Measurements from ENCODE around the gene TAF1C.
"Not testable (repeated sequence)": the region's sequence is repeated elsewhere in the genome, so short reads cannot be mapped to it uniquely, and the experiment has no call there.

TAF1C gene, protein sequence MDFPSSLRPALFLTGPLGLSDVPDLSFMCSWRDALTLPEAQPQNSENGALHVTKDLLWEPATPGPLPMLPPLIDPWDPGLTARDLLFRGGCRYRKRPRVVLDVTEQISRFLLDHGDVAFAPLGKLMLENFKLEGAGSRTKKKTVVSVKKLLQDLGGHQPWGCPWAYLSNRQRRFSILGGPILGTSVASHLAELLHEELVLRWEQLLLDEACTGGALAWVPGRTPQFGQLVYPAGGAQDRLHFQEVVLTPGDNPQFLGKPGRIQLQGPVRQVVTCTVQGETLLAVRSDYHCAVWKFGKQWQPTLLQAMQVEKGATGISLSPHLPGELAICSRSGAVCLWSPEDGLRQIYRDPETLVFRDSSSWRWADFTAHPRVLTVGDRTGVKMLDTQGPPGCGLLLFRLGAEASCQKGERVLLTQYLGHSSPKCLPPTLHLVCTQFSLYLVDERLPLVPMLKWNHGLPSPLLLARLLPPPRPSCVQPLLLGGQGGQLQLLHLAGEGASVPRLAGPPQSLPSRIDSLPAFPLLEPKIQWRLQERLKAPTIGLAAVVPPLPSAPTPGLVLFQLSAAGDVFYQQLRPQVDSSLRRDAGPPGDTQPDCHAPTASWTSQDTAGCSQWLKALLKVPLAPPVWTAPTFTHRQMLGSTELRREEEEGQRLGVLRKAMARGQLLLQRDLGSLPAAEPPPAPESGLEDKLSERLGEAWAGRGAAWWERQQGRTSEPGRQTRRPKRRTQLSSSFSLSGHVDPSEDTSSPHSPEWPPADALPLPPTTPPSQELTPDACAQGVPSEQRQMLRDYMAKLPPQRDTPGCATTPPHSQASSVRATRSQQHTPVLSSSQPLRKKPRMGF

DNA sequence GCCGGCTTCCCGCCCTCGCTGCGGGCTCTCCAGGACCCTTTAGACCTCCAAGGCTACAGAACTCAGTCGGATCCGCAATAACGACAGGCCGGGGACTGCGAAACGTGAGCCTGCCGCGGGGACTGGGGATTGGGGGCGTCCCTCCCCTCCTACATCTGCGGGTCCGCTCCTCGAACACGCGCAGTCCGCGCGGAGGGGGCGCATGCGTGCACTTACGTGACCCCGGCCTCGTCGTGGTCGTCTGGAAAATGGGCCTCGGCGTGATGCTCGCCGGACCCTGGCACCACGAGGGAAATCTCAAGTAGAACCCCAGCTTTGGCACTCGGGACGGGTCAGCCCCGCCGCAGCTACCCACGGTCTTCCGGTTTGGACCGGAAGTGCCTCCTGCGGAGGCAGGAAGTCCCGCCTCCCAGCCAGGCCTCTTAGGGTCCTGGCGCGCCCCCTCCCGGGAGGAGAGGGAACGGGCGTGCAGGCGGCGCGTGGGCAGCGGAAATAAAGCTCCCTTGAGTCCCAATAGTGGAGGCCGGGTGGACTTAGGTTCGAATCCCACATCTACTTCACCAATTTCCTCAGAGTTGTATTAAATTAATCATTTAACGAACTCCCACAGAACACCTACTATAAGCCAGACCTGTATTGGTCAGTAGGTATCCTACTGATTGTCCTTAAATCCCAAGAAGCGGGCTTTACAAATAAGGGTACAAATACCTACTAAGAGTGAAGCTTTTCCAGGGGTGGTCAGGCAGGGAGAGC, at the start of gene TAF1C:
TAF1C (minus strand) TSS at position 373 of the 753 bp plus-strand sequence. CDS start 2,069 bp downstream, outside the sequence.
- DNase-seq (ENCODE audit: low spot score) = peak; percentile 93

DNA sequence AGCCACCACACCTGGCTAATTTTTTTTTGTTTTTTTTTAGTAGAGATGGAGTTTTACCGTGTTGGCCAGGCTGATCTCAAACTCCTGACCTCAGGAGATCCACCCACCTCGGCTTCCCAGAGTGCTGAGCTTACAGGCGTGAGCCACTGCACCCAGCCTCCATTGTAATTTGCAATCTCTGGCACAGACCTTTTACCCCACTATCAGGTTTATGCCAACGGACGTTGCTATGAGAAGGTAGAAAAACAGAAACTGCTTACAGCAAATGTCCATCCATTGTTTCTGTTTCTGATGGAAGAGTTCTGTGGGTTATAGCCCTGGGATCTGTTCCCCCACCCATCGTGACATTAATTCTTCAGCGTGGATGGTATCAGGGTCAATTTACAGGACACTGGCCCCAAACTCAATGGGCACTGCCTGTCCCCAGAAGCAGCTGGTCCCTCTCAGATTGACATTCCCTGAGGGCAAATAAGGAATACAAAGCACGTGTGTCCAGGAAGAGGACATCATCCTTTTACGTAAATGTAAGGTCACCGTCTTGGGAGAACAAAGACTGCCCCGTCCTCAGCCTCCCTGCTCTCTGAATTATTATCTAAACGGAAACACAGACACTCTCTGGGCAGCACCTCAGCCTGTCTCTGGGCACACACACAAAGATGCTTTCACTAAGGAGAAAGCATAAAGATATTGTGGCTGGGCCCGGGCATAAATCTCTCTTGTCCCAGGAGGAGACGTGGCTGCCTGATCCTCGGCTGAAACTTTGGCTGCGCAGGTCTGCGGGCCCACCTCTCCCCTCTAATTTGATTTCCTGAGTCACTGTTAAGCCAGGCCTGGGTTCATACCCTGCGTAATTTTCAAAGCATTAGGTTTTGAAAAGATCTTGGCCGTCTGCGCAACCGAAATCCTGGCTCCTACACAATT, 47.7 kb upstream of the TAF1C start:
- no peak for DNase-seq (ENCODE audit: low spot score)

DNA sequence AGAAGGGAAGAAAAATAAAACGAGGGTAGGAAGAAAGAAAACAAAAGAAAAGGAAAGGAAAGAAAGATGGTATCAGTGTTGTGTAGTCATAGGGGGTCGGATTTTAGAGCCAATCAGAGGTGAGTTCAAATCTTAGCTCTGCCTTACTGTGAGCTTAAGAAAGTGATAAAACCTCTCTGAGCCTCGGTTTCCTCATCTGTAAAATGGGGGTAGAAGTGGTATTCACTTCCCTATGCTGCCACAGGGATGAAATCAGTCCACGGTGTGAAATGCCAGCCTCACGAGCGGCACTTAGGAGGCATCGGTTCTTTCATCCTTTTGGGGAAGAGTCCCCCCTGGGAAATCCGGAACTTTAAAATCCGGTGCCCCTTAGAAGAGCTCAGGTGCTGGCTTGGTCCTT, 46.9 kb upstream of the TAF1C start:
- no peak for DNase-seq (ENCODE audit: low spot score)

DNA sequence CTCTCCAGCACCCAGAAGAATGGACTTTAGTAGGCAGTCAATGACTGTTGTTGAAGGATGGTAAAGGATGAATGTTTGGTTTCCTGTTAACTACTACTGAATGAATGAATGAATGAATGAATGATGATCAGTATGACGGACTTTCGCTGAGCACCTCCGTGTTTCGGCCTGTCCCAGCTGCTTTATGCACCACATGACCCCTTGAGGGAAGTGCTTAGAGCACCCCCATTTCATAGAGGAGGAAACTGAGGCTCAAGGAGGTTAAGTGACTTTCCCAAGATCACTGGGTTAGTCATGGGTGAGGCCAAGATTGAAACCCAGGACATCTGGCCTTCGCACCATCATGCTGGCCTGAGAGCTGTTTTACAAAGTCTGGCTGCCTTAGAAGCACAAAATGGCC, 46.1 kb upstream of the TAF1C start:
- no peak for DNase-seq (ENCODE audit: low spot score)

DNA sequence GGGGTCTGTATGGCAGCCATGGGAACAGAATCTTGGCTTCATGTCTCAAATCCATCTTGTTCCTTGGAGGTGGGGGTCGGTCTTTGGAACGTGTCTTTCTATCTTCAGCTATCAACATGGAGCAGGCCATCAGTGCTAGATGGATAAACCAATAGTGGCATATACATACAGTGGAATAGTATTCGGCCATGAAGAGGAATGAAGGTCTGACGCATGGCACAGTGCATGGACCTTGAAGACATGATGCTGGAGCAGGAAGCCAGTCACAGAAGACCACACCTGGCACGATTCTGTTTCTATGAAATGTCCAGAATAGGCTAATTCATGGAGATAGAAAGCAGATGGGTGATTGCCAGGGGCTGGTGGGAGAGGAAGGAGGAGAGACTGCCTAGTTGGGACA, 45.2 kb upstream of the TAF1C start:
- no peak for DNase-seq (ENCODE audit: low spot score)

DNA sequence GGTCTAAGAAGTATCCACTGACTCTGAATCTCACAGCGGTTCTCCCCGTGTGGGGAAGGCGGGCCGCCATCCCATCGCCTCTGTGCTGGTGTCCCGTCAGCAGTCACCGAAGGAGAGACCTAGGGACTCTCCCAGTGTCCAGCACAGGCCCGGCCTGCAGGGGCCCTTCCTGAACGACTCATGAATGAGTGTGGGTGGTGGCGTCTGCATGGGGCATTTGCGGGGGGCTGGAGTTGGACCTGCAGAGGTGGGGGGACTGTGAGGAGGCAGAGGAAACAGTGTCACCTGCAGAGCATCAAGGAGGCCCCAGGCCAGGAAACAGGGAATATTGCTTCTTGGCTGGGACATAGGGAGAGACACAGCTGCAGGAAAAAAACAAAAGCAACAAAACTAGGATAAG, 42.6 kb upstream of the TAF1C start:
- DNase-seq (ENCODE audit: low spot score) = no peak

DNA sequence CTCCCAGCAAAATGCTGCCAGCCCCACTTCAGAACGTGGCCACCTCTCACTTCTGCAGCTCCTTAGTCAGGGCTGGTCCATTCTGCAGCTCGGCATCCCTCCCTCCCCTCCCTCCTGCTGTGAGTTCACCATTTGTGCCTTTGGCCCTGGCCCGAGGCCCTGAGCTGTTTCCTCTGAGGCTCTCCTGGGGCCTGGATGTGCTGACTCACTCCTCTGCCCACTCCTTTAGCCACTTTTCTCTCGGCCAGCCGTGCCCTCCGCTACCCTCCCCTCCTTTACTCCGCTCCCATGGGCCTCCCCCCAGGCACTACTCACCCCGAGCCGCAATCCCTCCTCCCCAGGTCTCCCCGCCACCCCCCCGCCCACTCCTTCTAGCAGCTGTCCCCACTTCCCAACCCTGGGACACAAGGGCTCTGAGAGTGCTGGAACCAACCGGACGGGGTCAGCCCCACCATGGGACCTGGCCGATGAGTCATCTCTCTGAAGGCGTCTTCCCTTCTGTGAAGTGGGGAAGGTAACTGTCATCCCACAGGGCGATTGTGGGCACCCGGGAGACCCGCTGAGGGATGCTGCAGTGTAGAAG, 41.5 kb upstream of the TAF1C start:
- DNase-seq (ENCODE audit: low spot score) = no peak

DNA sequence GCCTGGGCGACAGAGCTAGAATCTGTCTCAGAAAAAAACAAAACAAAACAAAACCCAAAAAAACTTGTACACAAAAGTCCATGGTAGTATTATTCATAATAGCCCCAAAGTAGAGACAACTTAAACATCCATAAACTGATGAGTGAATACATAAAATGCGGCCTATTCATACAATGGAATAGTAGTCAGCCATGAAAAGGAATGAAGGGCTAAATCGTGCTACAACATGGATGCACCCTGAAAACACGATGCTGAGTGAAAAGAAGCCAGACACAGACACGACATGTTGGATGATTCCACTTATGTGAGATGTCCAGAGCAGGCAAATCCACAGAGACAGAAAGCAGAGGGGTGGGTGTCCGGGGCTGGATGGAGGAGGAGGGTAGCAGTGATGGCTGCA, 40.7 kb upstream of the TAF1C start:
- no peak for DNase-seq (ENCODE audit: low spot score)

DNA sequence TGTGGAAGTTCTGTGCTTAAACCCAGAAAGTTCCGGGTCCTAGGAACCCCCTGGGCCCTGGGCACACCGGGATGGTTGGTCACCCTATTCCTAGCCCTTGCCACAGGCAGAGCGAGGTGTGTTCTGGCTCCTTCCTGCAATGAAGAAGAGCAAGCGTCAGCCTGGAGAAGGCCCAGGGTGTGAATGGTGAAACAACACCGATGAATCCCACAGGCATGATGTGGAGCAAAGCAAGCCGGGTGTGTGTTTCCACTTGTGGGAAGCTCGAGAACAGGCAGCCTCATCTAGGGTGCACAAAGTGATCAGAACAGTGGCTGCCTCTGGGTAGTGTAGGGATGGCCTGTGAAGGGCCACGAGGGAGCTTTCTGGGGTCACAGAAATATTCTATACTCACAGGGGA, 39.2 kb upstream of the TAF1C start:
- DNase-seq (ENCODE audit: low spot score) = no peak

DNA sequence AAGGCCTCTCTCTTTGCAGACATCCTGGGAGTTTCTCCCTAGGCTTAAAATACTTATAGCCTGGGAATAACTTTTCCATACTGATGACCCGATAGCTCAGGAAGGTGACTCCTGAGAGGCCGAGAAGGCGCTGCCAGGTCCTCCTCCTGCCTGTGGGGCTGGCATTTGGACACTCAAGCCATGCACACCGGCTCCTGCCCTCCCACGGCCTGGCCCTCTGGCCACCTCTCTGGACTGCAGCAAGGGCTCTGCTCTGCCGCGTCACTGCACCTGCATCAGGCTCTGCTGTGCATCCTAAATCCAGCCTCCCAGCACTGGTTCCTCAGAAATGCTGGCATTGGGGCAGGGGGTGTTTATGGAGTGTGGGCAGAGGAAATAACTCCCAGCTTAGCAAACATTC, 38.7 kb upstream of the TAF1C start:
- DNase-seq (ENCODE audit: low spot score) = no peak

DNA sequence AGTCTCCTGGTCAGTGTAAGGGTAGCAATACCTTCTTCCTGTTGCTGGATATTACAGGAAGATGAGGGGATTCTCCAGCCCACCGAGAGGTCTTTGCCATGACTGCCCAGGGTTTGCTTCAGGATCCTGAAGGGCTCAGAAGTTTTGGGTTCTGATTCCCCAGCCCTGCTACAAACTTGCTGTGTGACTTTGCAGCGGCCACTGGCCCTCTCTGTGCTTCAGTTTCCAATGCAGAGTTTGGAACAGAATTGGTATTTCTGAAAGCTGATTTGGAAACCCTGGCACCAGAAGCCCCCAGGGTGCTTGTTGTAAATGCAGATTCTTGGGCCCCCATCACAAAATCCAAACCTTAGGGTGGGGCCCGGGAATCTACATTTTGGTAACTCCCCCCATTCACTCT, 38.3 kb upstream of the TAF1C start:
- no peak for DNase-seq (ENCODE audit: low spot score)

DNA sequence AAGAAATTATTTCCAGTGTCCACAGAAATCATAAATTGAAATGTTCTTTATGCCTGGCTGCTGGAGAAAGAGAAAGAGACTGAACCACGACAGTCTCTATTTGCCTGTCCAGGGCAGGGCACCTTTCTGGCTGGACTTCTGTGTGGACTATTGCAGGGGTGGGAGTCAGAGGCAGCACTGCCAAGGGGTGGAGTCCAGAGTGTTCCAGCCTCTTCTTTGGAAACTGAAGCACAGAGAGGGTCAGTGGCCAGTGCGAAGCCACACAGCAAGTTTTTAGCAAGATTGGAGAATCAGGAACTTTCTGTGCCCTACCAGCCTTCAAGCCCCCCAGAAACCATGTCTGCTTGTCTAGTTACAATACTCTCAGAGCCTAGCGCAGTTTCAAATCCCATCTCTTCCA, 37.7 kb upstream of the TAF1C start:
- no peak for DNase-seq (ENCODE audit: low spot score)

DNA sequence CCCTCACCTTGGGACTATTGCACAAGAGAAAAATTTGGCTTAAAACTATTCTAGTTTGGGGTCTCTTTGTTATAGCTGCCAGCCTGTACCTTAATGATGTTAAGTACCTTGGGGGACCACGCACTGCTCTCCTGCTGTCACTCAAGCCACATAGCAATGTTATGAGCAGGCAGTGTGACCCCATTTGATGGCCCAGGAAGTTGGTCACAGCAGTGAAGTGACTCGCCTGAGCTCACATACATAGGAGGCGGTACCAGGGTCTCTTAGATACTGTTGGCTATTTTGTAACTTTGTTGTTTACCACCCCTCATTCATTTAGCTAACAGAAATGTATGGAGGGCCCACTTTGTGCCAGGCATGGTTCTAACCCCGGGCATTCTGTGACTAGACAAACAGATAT, 36.6 kb upstream of the TAF1C start:
- DNase-seq (ENCODE audit: low spot score) = no peak

DNA sequence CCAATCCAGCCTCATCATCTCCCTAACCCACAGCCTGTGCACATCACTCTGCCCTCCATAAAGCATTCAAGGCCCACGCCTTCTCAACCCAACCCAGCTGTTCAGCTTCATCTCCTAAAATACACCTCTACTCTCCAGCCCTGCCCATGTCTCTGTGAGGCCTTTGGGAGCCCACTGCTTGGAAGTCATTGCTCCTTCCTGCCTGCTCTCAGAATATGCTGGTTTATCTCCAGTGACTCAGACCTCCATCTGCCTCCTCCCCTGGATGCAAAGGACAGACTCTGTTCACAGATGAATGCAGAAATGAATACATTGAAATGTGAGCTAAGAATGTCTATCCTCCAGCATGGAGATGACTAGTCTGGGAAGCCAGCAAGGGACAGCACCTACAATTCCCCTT, 34.0 kb upstream of the TAF1C start:
- DNase-seq (ENCODE audit: low spot score) = no peak

DNA sequence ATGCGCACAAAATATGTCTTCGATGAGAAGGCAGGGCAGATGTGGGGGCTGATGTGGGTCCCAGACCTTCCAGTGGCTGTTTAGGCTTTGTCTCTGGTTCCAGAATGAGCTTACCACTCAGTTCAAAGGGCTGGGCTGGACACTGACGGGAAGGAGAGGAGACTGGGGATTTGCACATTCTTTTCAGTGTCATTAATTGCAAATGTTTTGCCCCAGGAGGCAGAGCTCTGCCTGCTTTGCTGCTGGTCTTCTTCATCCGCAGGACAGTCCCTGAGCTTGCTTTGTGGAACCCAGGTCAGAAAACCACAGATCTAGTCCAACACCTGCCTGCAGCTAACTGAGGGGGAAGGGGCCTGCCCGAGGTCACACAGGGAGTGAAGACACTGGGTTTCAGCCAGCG, 32.1 kb upstream of the TAF1C start:
- no peak for DNase-seq (ENCODE audit: low spot score)

DNA sequence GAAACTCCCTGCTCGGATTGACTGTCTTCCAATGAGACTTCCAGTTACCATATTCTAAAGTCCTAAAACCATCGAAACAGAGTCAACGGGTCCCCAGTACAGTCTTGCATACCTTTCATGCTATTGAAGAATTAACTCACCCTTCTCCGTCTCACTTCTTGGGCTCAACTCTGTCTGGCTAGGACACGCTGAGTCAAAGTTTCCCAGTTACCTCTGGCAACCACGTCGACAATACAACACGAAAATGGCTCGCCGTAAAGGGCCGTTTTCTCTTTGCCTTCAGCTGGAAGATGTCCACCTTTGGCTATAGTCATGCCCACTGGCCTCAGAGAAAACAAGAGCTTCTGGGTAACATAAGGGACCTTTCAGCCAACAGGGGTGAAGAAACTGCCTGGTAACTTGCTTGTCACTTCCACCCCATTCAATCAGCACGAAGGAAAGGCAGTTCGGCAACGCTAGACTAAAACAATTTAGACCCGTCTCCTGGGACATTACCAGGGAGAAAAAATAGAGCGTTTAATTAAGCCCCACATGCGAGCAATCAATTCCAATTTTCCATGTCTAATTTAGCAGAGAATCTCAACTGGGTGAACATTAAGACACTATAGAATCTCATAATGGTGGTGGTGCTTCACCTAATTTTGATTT, 31.4 kb upstream of the TAF1C start:
- no peak for DNase-seq (ENCODE audit: low spot score)

DNA sequence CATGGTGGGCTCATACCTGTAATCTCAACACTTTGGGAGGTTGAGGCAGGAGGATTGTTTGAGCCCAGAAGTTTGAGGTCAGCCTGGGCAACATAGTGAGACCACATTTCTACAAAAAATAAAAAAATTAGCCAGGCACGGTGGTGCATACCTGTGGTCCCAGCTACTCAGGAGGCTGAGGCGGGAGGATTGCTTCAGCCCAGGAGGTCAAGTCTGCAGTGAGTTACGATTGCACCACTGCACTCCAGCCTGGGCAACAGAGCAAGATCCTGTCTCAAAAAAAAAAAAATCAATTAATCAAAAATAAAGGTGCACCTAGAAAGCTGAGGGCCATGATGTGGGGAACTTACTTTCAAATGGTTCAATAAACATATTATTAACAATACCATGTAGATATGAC, 29.3 kb upstream of the TAF1C start:
- DNase-seq (ENCODE audit: low spot score) = not testable (repeated sequence)

DNA sequence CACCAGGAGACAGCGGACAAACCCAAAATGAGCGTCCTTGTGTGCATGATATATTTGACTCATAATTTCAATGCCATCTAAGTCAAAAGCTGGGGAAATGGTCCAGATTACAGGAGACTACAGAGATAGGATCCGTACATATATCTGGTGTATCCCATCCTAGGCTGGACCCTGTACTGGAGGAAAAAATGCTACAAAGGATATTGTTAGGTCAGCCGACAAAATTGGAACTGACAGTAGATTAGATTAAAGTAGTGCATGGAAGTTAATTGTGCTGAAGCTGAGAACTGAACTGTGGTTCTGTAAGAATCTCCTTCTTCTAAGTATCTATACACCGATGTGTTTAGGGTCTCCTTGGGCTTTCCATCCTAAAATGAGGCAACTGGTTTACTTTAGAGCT, 28.7 kb upstream of the TAF1C start:
- no peak for DNase-seq (ENCODE audit: low spot score)

DNA sequence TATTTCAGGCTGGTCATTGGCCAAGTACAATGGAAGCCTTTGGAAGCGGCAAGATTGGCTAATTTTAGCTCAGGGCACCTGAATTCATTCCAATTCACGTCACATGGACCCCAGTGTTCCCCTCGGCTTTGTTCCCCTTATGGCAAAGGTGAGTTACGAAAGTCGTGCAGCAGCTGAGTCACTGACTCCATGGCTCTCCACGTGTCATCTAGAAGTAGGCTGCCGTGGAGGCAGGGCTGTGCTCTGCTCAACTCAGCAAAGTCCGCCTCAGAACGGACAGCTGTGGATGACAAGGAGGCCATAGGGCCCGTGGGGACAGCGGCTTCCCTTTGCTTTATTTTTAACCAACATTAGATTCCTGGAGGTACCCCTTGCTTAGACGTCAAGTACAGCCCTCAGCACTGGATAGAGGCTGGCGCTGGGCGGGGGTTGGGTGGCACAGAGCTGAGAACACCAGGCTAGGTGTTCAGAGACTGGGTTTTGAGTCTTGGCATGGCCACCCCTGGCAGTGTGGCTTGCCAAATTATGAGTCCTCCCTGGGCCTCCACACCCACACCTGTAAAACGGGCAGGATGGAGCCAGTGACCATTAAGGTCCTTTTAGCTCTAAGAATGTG, 27.7 kb upstream of the TAF1C start:
- DNase-seq (ENCODE audit: low spot score) = no peak

DNA sequence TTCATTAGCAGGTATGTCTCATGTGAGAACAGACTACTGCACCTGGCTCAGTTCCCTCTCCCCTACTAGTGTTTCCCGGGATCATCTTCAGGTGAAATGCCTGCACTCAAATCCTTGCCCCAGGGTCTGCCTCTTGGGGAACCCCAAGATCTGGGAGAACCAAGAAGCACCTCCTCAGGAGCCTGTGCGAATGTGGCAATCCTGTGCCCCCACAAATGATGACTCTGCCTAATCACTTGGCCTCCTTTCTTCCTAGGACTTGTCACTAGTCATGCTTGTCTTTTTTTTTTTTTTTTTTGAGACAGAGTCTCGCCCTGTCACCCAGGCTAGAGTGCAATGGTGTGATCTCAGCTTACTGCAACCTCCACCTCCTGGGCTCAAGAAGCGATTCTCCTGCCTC, 25.8 kb upstream of the TAF1C start:
- no peak for DNase-seq (ENCODE audit: low spot score)
